Activated T-cell treated with anti-CD3 and anti-CD28 coated beads for 1 hour (primary cell): ENCODE results near the gene ZNF774.
"Not testable (repeated sequence)": the region's sequence is repeated elsewhere in the genome, so short reads cannot be mapped to it uniquely, and the experiment has no call there.

ENCODE experiments used
- DNase-seq: peaks from one replicate; pipeline ENCODE4 v3.0.0-alpha.2; 2020; ENCODE audit warnings: low read depth

The ZNF774 gene

GRCh38 chr15:90352107-90352893 is at the start of gene ZNF774:
TSS of gene ZNF774 (plus strand) at chr15:90352284. CDS start at chr15:90354661, 2,377 bp downstream.
- peak; percentile 80 for DNase-seq

GRCh38 chr15:90305355-90305754 is 46.7 kb upstream of the ZNF774 start:
- DNase-seq, result not testable (repeated sequence)

- no peak for DNase-seq
Observed at GRCh38 chr15:90305932-90306331, 46.2 kb upstream of the ZNF774 start.

DNA sequence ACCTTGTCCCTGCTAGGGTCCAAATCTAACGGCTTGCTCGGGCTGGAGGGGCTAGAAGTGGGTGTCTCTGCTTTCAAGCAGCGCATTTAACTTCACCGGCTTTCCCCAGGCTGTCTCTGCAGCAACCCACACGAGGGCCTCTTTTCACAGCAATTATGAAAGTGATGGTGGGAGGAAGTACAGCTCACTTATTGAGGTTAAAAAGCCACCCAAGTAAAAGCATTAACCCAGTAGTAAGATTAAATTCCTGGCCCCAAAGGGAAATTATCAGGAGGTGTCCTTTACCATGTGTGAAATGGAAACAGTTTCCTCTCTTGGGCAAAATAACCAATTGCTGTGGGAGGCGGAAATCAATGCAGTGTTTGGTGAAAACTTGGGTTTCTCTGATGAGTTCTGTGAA is 45.5 kb upstream of the ZNF774 start:
- DNase-seq, result no peak

GRCh38 chr15:90307661-90308060 is 44.4 kb upstream of the ZNF774 start:
- DNase-seq, result no peak

DNA sequence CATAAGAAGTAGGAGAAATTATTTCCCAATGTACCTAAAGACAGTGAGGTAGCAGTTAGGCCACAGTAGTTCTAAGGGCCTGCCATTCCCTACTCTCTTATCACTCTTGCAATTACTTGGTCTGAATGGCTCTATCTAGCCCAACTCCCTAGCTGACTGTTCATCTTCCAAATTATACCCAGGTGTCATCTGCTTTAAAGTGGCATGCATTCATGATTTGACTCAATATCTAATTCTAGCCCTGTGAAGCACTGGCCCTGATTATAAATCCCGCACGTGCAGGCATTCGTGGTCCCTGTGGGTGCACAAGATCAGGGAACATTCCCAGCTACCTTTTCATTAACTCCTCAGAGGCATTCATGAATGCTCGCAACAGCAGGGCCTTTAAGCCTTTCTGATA is 43.1 kb upstream of the ZNF774 start:
- DNase-seq, result no peak

- DNase-seq, result no peak
Observed at GRCh38 chr15:90315278-90315982, 36.7 kb upstream of the ZNF774 start.

- no peak for DNase-seq
Observed at GRCh38 chr15:90316139-90316538, 35.9 kb upstream of the ZNF774 start.

DNA sequence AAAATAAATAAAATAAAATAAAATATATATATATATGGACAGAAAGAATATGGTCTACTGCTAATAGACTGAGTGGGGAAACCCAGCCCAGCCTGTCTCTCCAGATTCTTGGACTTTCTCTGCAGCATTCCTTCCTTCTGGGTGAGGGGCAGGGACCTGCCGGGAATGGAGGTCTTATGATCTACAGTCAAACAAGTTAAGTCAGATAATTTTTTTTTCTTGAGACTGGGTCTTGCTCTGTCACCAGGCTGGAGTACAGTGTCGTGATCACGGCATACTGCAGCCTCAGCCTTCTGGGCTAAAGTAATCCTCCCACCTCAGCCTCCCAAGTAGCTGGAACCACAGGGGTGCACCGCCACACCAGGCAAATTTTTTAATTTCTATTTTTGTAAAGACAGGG is 33.5 kb upstream of the ZNF774 start:
- DNase-seq, result no peak

GRCh38 chr15:90320062-90320884 is 31.8 kb upstream of the ZNF774 start:
- DNase-seq, result peak; percentile 41

GRCh38 chr15:90320885-90321278 is 31.2 kb upstream of the ZNF774 start:
- DNase-seq, result no peak

DNA sequence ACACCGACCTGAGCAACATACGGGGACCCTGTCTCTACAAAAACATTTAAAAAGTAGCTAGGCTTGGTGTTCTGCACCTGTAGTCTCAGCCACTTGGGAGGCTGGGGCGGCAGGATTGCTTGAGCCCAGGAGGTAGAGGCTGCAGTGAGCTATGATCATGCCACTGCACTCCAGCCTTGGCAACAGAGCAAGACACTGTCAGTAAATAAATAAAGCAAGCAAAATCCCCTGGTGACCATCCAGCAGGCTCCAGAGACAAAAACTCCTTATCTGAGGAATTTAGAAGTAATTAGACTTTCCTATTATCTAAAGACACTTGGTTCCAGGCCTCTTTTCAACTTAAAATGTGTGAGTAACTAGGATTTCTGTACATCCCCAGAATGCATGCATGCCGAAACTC is 29.5 kb upstream of the ZNF774 start:
- no peak for DNase-seq

GRCh38 chr15:90325726-90326125 is 26.4 kb upstream of the ZNF774 start:
- DNase-seq, result no peak

GRCh38 chr15:90326441-90326840 is 25.6 kb upstream of the ZNF774 start:
- no peak for DNase-seq

- DNase-seq, result no peak
Observed at GRCh38 chr15:90327311-90327710, 24.8 kb upstream of the ZNF774 start.

GRCh38 chr15:90334304-90334731 is 17.8 kb upstream of the ZNF774 start:
- DNase-seq, result no peak

DNA sequence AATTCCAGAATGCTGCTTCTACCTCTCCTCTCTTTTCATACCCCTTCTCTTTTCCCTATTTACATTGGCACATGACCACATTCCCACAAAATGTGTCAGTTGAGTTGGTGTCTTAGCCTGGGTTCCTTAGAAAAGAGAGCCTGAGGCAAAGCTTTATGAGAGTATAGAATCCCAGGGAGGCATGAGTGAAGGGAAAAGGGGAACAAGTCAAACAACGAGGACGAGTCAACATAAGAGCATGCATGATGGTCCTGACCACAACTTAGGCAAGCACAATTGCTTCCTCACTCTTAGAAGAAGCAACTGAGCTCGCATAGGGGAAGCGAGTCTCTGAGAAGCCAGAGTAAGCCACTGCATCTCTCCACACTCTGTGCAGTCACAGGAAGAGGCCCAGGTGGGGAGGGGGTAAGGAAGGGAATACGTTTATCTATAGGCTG is 15.4 kb upstream of the ZNF774 start:
- DNase-seq, result no peak

- no peak for DNase-seq
Observed at GRCh38 chr15:90337256-90337655, 14.8 kb upstream of the ZNF774 start.

GRCh38 chr15:90338532-90338931 is 13.6 kb upstream of the ZNF774 start:
- DNase-seq, result no peak

GRCh38 chr15:90340345-90340744 is 11.7 kb upstream of the ZNF774 start:
- DNase-seq, result no peak

GRCh38 chr15:90343302-90343790 is 8.7 kb upstream of the ZNF774 start:
- no peak for DNase-seq

GRCh38 chr15:90344662-90345061 is 7.4 kb upstream of the ZNF774 start:
- DNase-seq, result no peak
